ENCODE measurements around the gene THSD4. TPM values are rescaled to one million over a fixed set of nuclear protein-coding genes. Genes with fewer than 3 reads are reported as not detected.
"Not testable (repeated sequence)": the region's sequence is repeated elsewhere in the genome, so short reads cannot be mapped to it uniquely, and the experiment has no call there.

The THSD4 gene
- total and polyA plus RNA-seq, 2 of the 4 experiments (the other 2 are of a cell fraction), result 25.5 to 31.1 TPM

DNA sequence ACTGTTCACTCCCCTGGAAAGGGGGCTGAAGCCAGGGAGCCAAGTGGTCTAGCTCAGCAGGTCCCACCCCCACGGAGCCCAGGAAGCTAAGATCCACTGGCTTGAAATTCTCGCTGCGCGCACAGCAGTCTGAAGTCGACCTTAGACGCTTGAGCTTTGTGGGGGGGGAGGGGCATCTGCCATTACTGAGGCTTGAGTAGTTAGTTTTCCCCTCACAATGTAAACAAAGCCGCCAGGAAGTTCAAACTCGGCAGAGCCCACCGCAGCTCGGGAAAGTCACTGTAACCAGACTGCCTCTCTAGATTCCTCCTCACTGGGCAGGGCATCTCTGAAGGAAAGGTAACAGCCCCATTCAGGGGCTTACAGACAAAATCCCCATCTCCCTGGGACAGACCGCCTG lies 150.3 kb downstream of the THSD4 start:
- intact Hi-C loops (cut with micrococcal nuclease); H4K91ac ChIP-seq (ENCODE audit: insufficient read depth, low read depth, low read length); H2BK15ac ChIP-seq (ENCODE audit: low read depth, low read length); H3K4me1 ChIP-seq (ENCODE audit: control insufficient read depth, insufficient read depth, low read length); H4K5ac ChIP-seq (ENCODE audit: low read depth, low read length); H2AK5ac ChIP-seq (ENCODE audit: low read depth, low read length); H2BK20ac ChIP-seq (ENCODE audit: low read depth, low read length); H3K4me3 ChIP-seq (ENCODE audit: insufficient read depth, low read depth, low read length); H3K4me2 ChIP-seq (ENCODE audit: low read depth, low read length); H4K8ac ChIP-seq (ENCODE audit: low read depth in 2 of 2, low read length in 2 of 2); DNase-seq; H2BK120ac ChIP-seq (ENCODE audit: low read depth, low read length); H3K4ac ChIP-seq (ENCODE audit: low read depth, low read length); H3K23ac ChIP-seq (ENCODE audit: low read depth, low read length); H3K14ac ChIP-seq (replicated peaks; ENCODE audit: low read depth, low read length); CTCF ChIA-PET; POLR2A ChIA-PET (ENCODE audit: unreplicated experiment); H3K27me3 ChIP-seq (ENCODE audit: control insufficient read depth, insufficient read depth, low read length); H3K9me3 ChIP-seq (ENCODE audit: control insufficient read depth, insufficient read depth, low read length); ATAC-seq (ENCODE audit: low read depth); H2BK5ac ChIP-seq (ENCODE audit: low read depth, low read length, poor library complexity, severe bottlenecking); H4K20me1 ChIP-seq (ENCODE audit: insufficient read depth, low read length); H3K27ac ChIP-seq (ENCODE audit: insufficient read depth, low read length); H3K18ac ChIP-seq (ENCODE audit: low read depth, low read length); H3K56ac ChIP-seq (ENCODE audit: extremely low read depth, insufficient read depth, low read length); H2AK9ac ChIP-seq (replicated peaks; ENCODE audit: low read depth, low read length, poor library complexity); H2AFZ ChIP-seq (replicated peaks; ENCODE audit: low read length, poor library complexity); dilution Hi-C loops (cut with HindIII; ENCODE audit: low sequenced_read_pairs, unreplicated experiment); in situ Hi-C loops (cut with MboI; ENCODE audit: low sequenced_read_pairs); H3K9ac ChIP-seq (ENCODE audit: low read depth, low read length); BruUV-seq (replicated peaks); H3K9me1 ChIP-seq (ENCODE audit: insufficient read depth, low read length): not testable (repeated sequence)
- WGBS, 2 experiments (ENCODE audit: extremely low coverage in 2 of 2, insufficient read length in 1 of 2), result no CpG with 5 or more reads among the region's 11 CpGs
- peaks cover 24% of the 10 kb centered on the region for H3K36me3 ChIP-seq (ENCODE audit: control insufficient read depth, insufficient read depth, low read length)
- peaks cover 0 to 10% of the 10 kb centered on the region in 2 experiments; a peak in 1 of 4 replicates for H3K79me1 ChIP-seq (ENCODE audit: low read depth in 1 of 2, low read length in 2 of 2)

All from IMR-90 (cell line).